AG09319 (cell line): ENCODE data around the gene HAUS3.
A peak's percentile ranks its signal among the peaks of the same experiment; 100 is the strongest.
"Not testable (repeated sequence)": the region's sequence is repeated elsewhere in the genome, so short reads cannot be mapped to it uniquely, and the experiment has no call there.

ENCODE experiments used
- DNase-seq: peaks from one replicate; pipeline ENCODE4 v3.0.0-alpha.2; 2010; ENCODE audit warnings: low read depth; ENCODE audit errors: extremely low read depth
- TF ChIP-seq, protein P1 (sequence below): IDR thresholded peaks from 2 replicates; pipeline ENCODE4 v1.5.1; 2011; ENCODE audit warnings: low read depth, mild to moderate bottlenecking, inconsistent platforms, low read length, moderate library complexity

HAUS3 gene

DNA sequence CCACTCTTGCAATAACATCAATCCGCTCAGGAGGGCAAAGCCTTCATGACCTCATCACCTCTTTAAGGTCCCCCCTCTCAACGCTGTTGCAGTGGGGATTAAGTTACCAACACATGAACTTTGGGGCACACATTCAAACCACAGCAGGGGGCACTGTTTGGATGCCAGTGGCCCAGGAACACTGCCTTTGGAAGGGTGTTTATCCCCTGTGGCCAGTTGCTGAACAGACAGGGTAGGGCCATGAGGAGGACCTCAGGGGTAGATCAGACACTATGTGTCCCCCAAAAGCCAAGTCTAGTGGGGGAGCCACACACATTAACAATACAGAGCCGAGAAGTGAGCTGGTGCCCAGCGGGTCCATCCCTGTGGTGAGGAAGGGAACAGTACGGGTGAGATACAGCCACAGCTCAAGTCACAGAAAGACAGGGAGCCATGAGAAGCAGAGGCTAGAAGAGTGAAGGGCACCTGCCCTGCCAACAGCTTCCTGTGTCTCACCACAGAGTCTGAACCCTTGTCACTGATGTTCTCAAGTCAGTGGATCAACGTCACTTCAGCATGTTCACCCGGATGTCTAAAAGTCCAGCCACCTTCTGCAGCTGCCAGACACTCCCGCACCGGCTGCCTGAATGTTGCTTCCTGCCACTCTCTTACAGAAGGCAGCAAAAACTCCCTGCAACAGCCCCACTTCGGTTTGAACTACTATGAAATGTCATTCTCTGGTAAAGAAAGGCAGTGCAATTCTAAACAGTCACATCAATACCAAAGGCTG lies 39.8 kb upstream of the HAUS3 start:
- TF ChIP-seq, protein P1, sequence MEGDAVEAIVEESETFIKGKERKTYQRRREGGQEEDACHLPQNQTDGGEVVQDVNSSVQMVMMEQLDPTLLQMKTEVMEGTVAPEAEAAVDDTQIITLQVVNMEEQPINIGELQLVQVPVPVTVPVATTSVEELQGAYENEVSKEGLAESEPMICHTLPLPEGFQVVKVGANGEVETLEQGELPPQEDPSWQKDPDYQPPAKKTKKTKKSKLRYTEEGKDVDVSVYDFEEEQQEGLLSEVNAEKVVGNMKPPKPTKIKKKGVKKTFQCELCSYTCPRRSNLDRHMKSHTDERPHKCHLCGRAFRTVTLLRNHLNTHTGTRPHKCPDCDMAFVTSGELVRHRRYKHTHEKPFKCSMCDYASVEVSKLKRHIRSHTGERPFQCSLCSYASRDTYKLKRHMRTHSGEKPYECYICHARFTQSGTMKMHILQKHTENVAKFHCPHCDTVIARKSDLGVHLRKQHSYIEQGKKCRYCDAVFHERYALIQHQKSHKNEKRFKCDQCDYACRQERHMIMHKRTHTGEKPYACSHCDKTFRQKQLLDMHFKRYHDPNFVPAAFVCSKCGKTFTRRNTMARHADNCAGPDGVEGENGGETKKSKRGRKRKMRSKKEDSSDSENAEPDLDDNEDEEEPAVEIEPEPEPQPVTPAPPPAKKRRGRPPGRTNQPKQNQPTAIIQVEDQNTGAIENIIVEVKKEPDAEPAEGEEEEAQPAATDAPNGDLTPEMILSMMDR: no peak
- DNase-seq: no peak

DNA sequence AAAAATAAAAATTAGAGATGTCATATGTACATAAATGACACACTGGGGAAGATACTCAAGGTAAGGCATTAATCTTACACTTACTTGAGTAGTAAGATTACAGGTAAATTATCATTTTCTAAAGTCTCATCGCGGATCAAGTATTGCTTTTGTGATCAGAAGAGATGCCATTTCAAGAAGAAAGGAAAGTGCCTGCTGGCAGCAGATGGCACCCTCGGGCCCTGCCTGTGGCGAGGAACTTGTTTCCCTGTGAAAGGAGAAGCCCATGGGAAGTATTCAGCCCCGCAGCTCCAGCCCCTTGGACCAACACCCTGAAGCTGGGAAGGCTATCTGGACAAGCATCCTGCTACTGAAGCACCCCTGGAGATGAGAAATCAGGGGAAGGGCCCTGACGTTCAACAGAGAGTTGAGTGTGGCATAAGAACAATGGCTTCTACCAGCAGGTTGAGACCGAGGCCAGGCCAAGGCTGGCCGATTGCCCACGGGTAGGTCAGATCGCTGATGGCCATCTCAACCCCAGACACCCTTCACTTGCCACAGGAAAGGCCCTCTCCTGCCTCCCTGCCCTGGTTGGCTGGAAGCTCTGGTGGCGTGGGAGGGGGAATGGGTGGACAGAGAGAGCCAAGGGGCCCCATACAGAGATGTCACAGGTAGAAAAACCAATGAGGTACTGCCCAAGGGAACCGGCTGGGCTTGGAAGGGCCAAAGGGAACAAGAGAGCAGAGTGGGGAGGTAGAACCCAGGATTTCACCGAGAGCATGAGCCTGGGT lies 38.8 kb upstream of the HAUS3 start:
- no peak for DNase-seq
- TF ChIP-seq, protein P1: peak; percentile 9; the same call in 1 of the 2 replicates

DNA sequence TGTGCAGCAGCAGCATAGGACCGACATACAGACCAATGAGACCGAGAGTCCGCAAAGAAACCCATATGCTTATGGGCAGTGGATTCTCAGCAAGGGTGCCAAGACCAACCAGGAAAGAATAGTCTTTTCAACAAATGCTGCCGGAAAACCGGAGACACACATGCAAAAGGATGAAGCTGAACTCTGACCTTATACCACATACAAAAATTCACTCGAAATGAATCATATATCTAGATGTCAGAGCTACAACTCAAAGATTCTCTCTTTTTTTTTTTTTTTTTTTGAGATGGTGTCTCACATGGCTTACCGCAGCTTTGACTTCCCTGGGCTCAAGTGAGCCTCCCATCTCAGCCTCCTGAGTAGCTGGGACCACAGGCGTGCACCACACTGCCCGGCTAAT lies 36.0 kb upstream of the HAUS3 start:
- TF ChIP-seq, protein P1: no peak
- DNase-seq: no peak

DNA sequence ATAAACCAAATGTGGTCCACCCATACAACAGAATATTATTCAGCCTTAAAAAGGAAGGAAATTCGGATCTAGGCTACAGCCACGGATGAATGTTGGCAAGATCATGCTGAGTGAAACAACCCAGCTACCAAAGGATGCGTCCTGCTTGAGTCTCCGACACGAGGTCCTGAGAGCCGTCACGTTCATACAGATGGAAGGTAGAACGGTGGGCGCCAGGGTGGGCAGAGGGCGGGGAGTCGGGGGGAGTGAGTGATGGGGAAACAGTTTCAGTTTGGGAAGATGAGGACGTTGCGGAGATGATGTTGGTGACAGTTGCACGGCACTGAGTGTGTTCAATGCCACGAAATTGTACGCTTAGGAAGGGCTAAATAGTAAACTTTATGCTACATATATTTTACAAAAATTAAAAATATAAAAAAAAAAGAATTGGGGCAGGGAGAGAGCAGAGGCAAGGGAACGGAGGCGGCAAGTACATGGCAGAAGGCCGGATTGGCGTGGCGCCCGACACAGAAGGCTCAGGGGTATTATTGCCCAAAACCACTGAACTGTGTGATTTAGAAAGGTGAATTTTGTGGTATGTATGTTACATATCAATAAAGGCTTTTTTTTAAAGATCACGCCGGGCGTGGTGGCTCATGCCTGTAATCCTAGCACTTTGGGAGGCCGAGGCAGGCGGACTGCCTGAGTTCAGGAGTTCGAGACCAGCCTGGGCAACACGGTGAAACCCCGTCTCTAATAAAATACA lies 34.8 kb upstream of the HAUS3 start:
- TF ChIP-seq, protein P1: no peak
- no peak for DNase-seq

DNA sequence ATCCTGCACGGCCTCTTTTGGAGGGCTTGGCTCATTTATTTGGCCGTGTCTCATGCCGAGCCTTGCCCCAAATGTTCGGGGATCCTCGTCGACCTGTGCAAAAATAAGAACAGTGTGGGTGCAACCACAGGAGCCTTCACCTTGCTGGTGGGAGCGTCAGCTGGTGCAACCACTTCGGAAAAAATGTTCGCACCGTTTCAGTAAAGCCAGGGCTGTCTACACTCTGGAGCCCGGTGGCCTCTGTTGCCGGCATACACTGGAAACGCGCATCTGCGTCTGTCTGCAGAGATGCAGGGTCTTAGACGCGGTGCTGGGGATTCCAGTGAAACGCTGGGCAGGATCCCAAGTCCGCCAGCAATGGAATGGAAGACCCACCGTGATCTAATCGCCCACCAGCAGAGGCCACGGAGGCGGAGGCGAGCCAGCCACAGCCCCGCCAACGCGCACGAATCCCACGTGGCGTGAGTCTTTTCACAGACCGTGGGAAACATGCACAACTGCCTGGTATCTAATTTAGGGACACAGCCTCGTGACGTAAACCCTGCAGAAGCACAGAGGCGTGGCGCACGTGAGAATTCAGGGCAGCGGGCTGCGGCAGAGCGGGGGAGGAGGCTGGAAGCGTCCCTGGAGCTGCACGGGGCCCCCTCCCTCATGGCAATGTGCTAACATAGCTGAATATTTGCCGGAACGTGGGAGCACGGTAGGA lies 33.8 kb upstream of the HAUS3 start:
- DNase-seq: no peak
- TF ChIP-seq, protein P1: no peak

DNA sequence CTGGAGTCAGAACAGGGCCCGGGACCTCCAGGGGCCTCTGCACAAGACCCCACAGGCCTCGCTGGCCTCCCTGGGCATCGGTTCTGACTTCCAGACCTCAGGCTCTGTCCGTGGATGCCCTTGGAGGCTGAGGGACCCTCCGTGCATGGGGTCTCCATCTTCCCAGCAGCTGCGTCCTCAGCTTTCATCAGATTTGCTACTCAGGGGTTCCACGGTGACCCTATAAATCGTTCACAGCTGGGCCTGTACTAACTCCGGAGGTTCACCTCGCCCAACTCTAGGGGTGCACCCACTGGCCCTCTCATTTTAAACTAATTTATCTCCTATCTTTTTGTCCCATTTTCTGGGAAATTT lies 33.1 kb upstream of the HAUS3 start:
- DNase-seq: not testable (repeated sequence)

DNA sequence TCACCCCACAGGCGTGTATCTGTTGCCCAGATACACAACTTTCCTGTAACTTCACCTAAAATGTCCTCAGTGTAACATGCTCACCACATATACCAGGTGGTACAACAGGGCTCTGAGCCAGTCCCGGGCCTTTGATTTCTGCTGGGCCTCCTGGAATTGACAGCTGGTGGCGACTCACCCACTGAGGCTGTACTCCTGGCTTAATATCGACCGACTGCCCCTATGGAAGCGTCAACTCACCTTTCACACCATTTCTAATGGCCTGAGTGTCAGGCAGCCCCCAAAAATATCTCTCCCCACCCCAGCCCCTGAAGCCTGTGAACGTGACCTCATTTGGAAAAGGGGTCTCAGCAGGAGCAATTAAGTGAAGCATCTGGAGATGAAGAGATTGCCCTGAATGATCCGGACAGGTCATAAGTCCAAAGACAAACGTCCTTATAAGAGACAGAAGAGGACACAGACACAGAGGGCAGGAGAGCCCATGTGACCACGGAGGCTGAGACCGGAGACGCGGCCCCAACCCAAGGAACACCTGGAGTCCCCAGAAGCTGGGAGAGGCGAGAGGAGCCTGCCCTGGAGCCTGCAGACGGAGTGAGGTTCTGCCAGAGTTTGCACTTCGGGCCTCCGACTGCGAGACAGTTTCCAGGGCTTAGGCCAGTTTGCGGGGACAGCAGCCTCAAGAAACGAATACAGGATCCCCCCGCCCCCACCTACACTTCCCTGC lies 32.6 kb upstream of the HAUS3 start:
- TF ChIP-seq, protein P1: no peak
- DNase-seq: no peak
